HG03175 (cell line): ENCODE results near the gene ELK3.

Experiments used
- ATAC-seq: cut with Tn5 transposase; IDR thresholded peaks from one replicate; pipeline ENCODE4 v1.9.1; 2021; ENCODE audit warnings: mild to moderate bottlenecking, moderate library complexity; ENCODE audit not compliant: unreplicated experiment

The ELK3 gene

GRCh38 chr12:96193725-96194575 is at the start of gene ELK3:
TSS of gene ELK3 (plus strand) at chr12:96194375.
- peak; percentile 55 for ATAC-seq

- ATAC-seq: no peak
These were observed 47.4 kb upstream of the ELK3 start for GRCh38 chr12:96146747-96147146.

- ATAC-seq: no peak
These were observed 43.7 kb upstream of the ELK3 start for GRCh38 chr12:96150442-96150841.

GRCh38 chr12:96152164-96152563 is 42.0 kb upstream of the ELK3 start:
- ATAC-seq: no peak

- no peak for ATAC-seq
These were observed 40.9 kb upstream of the ELK3 start for GRCh38 chr12:96153131-96153725.

- ATAC-seq: no peak
These were observed 39.0 kb upstream of the ELK3 start for GRCh38 chr12:96155181-96155580.

- ATAC-seq: no peak
These were observed 38.4 kb upstream of the ELK3 start for GRCh38 chr12:96155781-96156180.

- ATAC-seq: no peak
These were observed 38.0 kb upstream of the ELK3 start for GRCh38 chr12:96156211-96156610.

GRCh38 chr12:96157427-96157826 is 36.7 kb upstream of the ELK3 start:
- ATAC-seq: no peak

- ATAC-seq: no peak
These were observed 29.0 kb upstream of the ELK3 start for GRCh38 chr12:96164951-96165811.

GRCh38 chr12:96166765-96167164 is 27.4 kb upstream of the ELK3 start:
- ATAC-seq: no peak

GRCh38 chr12:96167492-96167891 is 26.7 kb upstream of the ELK3 start:
- ATAC-seq: no peak

GRCh38 chr12:96170328-96170727 is 23.8 kb upstream of the ELK3 start:
- ATAC-seq: no peak

GRCh38 chr12:96170762-96171161 is 23.4 kb upstream of the ELK3 start:
- no peak for ATAC-seq

GRCh38 chr12:96171905-96172304 is 22.3 kb upstream of the ELK3 start:
- no peak for ATAC-seq

- no peak for ATAC-seq
These were observed 21.2 kb upstream of the ELK3 start for GRCh38 chr12:96172981-96173380.

GRCh38 chr12:96176575-96176974 is 17.6 kb upstream of the ELK3 start:
- ATAC-seq: no peak

- ATAC-seq: no peak
These were observed 17.2 kb upstream of the ELK3 start for GRCh38 chr12:96177013-96177412.

GRCh38 chr12:96183734-96184370 is 10.3 kb upstream of the ELK3 start:
- no peak for ATAC-seq

- no peak for ATAC-seq
These were observed 8.3 kb upstream of the ELK3 start for GRCh38 chr12:96185914-96186313.
